Measurements from ENCODE around the gene SLFNL1. TPM values are rescaled to one million over a fixed set of nuclear protein-coding genes. Genes with fewer than 3 reads are reported as not detected.

SLFNL1 gene
- total RNA-seq (under 1 TPM; 0.09 to 0.67 TPM), polyA plus RNA-seq (under 1 TPM; 0.02 to 0.68 TPM)

GRCh38 chr1:41021526-41022308, at the start of gene SLFNL1:
Gene SLFNL1, minus strand, starts transcription at chr1:41021725. Its CDS starts 1,065 bp downstream, at chr1:41020660.
- DNase-seq (ENCODE audit: low spot score): no peak
- no peaks in the 10 kb centered on the region for H3K4me1 ChIP-seq (ENCODE audit: control insufficient read depth in 4 of 4, insufficient read depth in 4 of 4, low read length in 3 of 4)
- H3K36me3 ChIP-seq (ENCODE audit: control insufficient read depth in 4 of 4, insufficient read depth in 3 of 4, low read depth in 1 of 4, low read length in 3 of 4): peaks cover 0 to 18% (median 6%) of the 10 kb centered on the region in 4 donors
- H3K4me3 ChIP-seq (ENCODE audit: low read depth in 1 of 3, low read length in 3 of 3): no peak within 1 kb of the TSS
- H3K9ac ChIP-seq (ENCODE audit: low read depth in 1 of 2, low read length in 2 of 2): no peak within 1 kb of the TSS
- H3K27ac ChIP-seq (ENCODE audit: low read depth in 1 of 2, low read length in 2 of 2): no peak within 1 kb of the TSS
- no peaks in the 10 kb centered on the region for H3K27me3 ChIP-seq (ENCODE audit: control insufficient read depth in 4 of 4, insufficient read depth in 4 of 4, low read length in 3 of 4)
- no peaks in the 10 kb centered on the region for H3K9me3 ChIP-seq (ENCODE audit: control insufficient read depth in 4 of 4, low read length in 3 of 4)
- no peak for TF ChIP-seq JUND (IDR thresholded peaks at IDR 0.05)
- TF ChIP-seq HNF4A (conservative IDR thresholded peaks at IDR 0.05): peak in 1 of 2 donors; percentile 4
- TF ChIP-seq EGR1 (IDR thresholded peaks at IDR 0.05; ENCODE audit: low read depth in 2 of 2): no peak
- peak in 1 of 2 donors; percentile 58 for TF ChIP-seq RXRA (IDR thresholded peaks at IDR 0.05)
- peak; percentile 28 for TF ChIP-seq NR2F2 (IDR thresholded peaks at IDR 0.05)
- no peak for TF ChIP-seq FOXA2 (IDR thresholded peaks at IDR 0.05)
- WGBS: 60% methylated on average over 12 of the region's 12 CpGs

GRCh38 chr1:41056907-41057306, 35.4 kb upstream of the SLFNL1 start:
- no peak for DNase-seq (ENCODE audit: low spot score)
- Histone ChIP-seq H3K36me3 (ENCODE audit: control insufficient read depth in 4 of 4, insufficient read depth in 3 of 4, low read depth in 1 of 4, low read length in 3 of 4) (peaks cover 5 to 14% (median 9%) of the 10 kb centered on the region in 4 donors), H3K9me3 (ENCODE audit: control insufficient read depth in 4 of 4, low read length in 3 of 4) (no peaks in the 10 kb centered on the region), H3K27me3 (ENCODE audit: control insufficient read depth in 4 of 4, insufficient read depth in 4 of 4, low read length in 3 of 4) (no peaks in the 10 kb centered on the region), H3K4me1 (ENCODE audit: control insufficient read depth in 4 of 4, insufficient read depth in 4 of 4, low read length in 3 of 4) (no peaks in the 10 kb centered on the region), H3K4me3 (ENCODE audit: low read depth in 1 of 3, low read length in 3 of 3) (no peak overlapping the region), H3K27ac (ENCODE audit: low read depth in 1 of 2, low read length in 2 of 2) (no peak overlapping the region), H3K9ac (ENCODE audit: low read depth in 1 of 2, low read length in 2 of 2) (no peak overlapping the region)
- TF ChIP-seq RAD21 (IDR thresholded peaks at IDR 0.05): no peak
- no peak for TF ChIP-seq MAX (IDR thresholded peaks at IDR 0.05)
- TF ChIP-seq HNF4A (conservative IDR thresholded peaks at IDR 0.05): no peak
- no peak for TF ChIP-seq ATF3 (IDR thresholded peaks at IDR 0.05)
- no peak for TF ChIP-seq EGR1 (IDR thresholded peaks at IDR 0.05; ENCODE audit: low read depth in 2 of 2)
- TF ChIP-seq JUND (IDR thresholded peaks at IDR 0.05): no peak
- no peak for TF ChIP-seq RXRA (IDR thresholded peaks at IDR 0.05)
- TF ChIP-seq YY1 (IDR thresholded peaks at IDR 0.05): no peak
- no peak for TF ChIP-seq TAF1 (conservative IDR thresholded peaks at IDR 0.05)
- TF ChIP-seq HNF4G (IDR thresholded peaks at IDR 0.05): no peak
- no peak for TF ChIP-seq SP1 (IDR thresholded peaks at IDR 0.05)
- no peak for TF ChIP-seq FOXA2 (IDR thresholded peaks at IDR 0.05)
- TF ChIP-seq NR2F2 (IDR thresholded peaks at IDR 0.05): no peak
- no peak for TF ChIP-seq REST (IDR thresholded peaks at IDR 0.05)
- TF ChIP-seq ZBTB33 (IDR thresholded peaks at IDR 0.05): no peak
- no peak for TF ChIP-seq GABPA (IDR thresholded peaks at IDR 0.05 in 1 of 2, conservative IDR thresholded peaks at IDR 0.05 in 1 of 2)
- no peak for TF ChIP-seq CTCF (IDR thresholded peaks at IDR 0.05; ENCODE audit: low read depth, low read length, missing input control)
- TF ChIP-seq FOXA1 (IDR thresholded peaks at IDR 0.05): no peak
- whole genome bisulfite sequencing: 96% methylated on average over 5 of the region's 5 CpGs
